NCI-H2029 (cell line): ENCODE data around the gene LTC4S.
A peak's percentile ranks its signal among the peaks of the same experiment; 100 is the strongest.
"Not testable (repeated sequence)": the region's sequence is repeated elsewhere in the genome, so short reads cannot be mapped to it uniquely, and the experiment has no call there.

Experiments
- DNase-seq: peaks from one replicate; lab custom pipeline; 2025; lab: John Stamatoyannopoulos, UW

Gene LTC4S, protein sequence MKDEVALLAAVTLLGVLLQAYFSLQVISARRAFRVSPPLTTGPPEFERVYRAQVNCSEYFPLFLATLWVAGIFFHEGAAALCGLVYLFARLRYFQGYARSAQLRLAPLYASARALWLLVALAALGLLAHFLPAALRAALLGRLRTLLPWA

DNA sequence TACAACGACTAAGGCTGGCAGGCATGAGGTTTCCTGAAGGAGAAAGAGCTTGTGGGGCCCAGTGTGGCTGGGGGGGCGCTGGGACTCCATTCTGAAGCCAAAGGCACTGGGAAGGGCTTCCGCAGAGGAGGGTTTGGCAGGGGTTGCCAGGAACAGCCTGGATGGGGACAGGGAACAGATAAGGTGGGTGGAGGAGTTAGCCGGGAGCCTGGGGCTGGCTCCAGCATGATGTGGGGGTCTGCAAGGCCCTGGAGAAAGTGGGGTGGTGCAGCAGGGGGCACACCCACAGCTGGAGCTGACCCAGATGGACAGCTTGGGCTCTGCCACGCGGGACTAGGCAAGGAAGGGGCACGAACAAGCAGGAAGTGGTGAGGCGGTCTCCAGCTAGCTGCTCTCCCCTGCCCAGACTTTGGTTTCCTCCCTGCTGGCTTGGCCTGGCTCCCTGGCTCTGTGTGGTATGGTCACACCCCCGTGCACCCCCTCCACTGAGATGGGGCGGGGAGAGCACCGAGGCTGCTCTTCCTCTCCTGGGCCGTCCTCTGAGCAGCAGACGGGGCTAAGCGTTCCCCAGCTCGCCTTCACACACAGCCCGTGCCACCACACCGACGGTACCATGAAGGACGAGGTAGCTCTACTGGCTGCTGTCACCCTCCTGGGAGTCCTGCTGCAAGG lies at the start of gene LTC4S:
TSS of gene LTC4S (plus strand) at position 519 of the 672 bp plus-strand sequence. CDS start at position 614, 95 bp downstream.
- no peak for DNase-seq

DNA sequence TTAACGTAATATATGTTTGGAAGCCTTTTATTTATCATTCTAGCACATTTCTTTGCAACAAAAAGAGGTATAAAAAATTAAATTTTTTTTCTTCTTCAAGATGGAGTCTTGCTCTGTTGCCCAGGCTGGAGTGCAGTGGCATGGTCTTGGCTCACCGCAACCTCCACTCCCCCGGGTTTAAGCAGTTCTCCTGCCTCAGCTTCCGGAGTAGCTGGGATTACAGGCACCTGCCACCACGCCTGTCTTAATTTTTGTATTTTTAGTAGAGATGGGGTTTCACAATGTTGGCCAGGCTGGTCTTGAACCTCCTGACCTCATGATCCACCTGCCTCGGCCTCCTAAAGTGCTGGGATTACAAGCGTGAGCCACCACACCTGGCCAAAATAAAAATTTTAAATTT lies 49.7 kb upstream of the LTC4S start:
- DNase-seq, result not testable (repeated sequence)

DNA sequence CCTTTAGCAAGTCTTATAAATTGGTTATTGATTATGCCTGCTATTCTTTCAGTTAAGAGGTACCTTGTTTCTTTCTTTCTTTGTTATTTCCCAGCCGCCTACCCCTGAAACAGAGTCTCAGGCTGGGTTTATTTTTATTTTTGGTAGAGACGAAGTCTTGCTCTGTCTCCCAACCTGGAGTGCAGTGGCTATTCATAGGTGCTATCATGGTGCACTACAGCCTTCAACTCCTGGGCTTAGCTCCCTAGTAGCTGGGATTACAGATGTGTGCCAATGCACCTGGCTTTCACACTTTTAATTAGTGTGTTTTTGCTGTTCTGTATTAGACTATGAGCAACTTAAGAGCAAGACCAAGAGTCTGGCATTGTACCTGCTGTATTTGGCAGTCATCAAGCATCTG lies 46.9 kb upstream of the LTC4S start:
- DNase-seq, result peak; percentile 11

DNA sequence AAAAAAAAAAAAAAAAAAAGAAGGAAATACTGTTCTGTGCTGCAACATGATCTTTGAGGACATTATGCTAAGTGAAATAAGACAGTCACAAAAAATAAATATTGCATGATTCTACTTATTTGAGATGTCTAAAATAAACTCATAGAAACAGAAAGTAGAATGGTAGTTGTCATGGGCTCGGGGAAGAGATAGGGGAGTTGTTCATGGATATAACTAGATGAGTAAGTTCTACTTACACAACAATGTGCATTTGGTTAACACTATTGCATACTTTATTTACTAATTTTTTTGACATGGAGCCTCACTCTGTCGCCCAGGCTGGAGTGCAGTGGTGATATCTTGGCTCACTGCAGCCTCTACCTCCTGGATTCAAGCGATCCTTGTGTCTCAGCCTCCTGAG lies 46.0 kb upstream of the LTC4S start:
- no peak for DNase-seq

DNA sequence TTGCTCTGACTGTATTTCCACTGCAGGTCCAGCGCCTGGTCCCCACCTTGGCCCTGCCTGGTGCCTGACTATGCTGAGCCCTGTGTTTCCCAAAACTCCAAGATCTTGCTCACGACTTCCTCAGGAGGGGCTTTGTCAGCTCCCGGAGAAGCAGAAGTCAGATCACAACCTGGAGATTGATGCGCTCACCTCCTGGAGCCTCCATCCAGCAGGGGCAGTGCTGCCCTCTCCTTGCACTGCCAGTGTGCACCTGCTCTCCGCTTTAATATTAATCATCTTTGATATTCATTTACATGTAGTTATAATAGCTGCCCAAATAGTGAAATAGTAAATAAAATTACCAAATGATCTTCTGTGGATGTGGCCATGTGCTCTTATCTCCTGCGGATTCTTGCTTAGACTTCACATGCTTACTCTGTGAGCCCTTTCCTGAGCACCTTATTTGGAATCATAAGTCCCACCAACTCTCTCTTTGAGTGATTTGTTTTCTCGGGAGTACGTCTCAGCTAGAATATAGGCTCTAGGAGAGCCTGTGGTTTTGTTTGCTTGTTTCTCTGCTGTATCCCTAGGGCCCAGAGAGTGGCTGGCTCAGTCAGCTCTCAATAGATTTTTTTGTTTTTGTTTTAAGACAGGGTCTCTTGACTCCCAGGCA lies 43.8 kb upstream of the LTC4S start:
- no peak for DNase-seq

DNA sequence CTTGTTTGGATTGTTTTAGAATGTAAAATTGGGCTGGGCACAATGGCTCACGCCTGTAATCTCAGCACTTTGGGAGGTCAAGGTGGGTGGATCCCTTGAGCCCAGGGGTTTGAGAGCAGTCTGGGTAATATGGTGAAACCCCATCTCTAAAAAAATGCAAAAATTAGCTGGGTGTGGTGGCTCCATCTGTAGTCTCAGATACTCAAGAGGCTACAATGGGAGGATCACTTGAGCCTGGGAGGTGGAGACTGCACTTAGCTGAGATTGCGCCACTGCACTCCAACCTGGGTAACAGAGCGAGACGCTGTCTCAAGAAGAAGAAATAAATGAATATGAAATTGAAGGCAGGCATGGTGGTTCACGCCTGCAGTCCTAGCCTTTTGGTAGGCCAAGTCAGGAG lies 39.8 kb upstream of the LTC4S start:
- DNase-seq, result no peak

DNA sequence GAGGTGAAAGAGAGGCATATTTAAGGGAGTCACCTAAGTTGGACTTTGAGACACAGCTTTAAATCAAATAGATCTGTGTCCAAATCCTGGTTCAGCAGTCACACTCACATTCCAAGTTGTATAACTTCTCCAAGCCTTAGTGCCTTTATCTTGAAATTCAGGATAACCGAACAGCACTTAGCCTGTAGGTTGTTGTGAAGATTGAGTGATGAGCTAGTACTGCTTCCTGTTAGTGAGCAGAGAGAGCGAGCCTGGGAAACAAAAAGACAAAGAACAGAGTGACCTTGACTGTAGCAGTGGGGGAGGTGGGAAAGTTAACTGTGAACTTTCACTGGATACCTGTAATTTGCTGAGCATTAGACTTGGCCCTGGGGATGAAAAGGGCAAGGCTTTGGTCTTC lies 38.8 kb upstream of the LTC4S start:
- DNase-seq, result no peak

DNA sequence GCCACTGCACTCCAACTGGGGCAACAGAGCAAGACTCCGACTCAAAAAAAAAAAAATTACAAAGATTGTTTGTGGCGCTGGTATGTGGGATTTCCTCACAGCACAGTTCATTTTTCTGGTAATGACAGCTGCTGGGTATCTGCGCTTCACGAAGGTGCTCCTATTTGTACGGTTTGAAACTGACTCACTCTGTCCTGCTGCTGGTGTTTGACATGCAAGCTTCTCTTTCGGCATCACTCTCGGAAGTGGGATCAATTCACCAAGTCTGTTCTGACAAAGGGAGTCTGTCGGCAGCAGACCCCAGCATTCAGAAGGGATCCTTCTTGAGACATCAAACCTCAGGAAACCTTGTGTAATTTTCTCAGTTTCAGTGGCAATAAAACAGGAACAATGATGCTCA lies 34.8 kb upstream of the LTC4S start:
- no peak for DNase-seq

DNA sequence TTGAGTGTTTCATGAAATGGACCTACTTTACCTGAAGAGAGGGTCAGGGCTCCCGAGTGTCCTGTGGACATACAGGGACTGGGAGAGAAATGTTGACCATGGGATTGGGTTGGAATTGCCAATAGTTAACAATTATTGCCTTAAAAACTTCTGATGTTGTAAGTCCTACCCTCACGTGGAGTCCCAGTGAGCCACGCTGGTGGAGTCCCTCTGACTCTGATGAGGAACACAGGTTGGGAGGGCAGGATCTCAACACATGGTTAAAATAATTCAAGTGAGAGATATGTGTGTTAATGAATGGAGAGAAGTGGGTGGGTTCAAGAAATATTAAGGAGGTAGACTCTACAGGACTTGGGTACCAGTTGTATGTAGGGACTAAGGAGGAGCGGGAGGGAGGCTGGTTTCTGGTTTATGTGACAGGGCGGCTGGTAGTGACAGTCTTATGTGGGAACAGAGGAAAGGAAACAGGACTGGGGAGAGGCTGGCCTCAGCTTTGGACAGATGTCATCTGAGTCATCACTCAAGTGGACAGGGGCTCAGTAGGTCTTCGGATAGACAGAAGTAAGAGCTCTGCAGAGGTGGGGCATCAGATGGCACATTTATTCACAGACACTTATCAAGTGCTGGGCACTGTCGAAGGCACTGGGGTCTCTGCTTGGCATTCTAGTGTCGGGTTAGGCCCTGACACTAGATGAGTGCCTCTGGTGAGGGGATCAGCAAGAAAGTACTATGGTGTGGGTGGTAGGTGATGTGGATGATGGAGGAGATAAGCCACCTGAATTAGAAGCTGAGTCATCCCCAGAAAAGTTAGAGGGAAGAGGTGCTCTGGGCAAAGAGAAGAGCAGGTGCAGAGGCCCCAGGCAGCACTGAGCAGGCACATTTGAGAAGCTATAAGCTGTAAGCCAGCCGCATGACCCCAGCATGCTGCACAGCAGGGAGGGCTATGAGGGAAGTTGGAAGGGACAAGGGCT lies 33.9 kb upstream of the LTC4S start:
- DNase-seq, result no peak

DNA sequence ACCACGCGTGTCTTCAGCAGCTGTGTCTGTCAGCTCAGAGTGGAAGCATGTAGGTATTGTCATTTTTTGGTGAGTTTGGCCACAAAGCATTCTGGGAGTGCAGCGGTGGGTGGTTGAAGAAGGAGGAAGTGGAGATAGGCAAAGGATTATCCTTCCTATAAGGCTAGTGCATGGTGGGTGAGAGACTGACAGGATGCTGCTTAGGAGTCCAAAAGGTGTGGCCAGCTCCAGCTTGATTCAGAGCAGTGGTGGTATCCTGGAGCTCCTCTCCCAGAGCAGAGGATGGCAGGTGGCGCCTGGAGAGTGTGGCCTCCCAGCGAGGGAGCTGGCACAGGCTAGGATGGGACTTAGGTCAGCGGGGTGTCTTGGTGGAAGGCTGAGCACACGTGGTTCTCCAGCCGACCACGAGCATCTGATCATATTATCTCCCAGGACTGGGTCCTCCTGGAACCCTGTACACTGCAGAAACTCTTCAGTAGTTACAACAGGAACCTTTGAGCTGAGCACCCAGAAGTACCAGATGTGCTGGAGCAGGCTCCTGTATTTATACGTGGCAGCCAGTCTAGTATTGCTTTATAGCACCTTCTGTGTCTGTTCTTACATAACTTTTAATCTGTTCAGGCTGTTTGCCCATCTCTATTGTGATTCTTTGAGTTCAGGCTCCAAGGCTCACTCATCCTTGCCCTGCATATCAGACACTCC lies 31.6 kb upstream of the LTC4S start:
- DNase-seq, result peak; percentile 13

DNA sequence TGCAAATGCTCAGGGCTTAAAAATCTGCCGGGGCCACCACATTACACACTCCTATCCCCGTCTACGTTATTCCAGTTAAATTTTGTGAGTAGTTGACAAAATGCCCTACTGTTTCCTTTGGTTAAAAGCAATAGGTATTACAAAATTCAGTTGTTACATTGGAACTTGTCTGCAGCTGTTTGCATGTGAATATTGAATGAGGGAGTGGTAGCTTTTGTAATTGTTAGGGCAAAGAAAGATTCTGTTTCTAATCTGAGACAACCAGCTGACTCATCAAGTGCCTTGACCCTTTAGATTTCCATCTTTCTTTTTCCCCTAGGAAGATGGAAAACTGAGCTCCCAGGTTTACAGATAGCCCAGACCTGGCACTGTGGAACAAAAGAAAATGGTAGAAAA lies 31.0 kb upstream of the LTC4S start:
- DNase-seq, result no peak

DNA sequence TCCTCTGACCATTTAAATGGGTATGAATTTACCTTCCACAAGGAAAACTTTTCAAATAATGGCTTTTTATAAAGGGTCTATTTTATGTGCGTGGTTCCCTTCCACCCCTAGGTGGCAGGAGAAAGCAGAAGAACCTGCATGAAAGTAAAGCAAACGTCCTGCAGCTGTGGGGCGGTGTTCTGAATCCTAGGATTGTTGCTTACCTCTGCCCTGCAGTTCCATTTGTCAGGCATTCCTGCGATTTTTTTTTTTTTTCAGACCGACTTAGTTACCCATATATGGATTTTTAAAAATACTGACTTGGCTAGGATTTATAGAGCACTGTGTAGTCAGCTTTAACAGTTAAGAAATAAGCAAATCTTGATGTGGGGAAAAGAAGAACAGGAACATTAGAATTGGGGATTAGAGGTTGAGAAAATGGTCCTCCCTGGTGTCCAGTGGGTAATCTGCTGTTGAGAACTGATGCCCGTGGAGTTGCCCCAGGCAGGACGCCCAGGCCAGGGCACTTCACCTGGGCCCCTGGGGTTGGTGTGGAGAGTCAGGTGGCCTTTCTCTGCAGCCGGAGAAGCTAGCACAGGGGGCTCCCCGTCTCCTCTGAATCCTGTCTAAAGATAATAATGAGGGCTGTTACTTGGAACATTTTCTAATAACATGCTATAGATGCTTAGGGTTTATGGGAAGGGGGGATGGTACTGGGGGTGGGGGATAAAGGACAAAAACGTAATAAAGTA lies 30.4 kb upstream of the LTC4S start:
- DNase-seq, result peak; percentile 36

DNA sequence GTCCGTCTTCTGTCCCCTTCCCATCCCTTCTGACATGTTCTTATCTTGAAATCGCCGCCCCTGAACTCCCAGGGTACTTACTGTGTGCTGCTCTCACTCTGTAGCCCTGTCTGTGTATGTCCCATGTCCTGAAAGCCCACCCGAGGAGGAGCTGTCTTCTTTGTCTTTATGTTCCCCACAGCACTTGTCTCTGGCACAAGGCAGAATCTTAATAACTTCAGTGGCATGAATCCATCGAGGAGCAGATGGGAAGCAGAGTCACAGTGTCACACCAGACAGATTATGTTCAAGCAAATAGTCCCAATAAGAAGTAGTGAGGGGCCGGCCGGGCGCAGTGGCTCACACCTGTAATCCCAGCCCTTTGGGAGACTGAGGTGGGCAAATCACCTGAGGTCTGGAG lies 29.7 kb upstream of the LTC4S start:
- DNase-seq, result no peak

DNA sequence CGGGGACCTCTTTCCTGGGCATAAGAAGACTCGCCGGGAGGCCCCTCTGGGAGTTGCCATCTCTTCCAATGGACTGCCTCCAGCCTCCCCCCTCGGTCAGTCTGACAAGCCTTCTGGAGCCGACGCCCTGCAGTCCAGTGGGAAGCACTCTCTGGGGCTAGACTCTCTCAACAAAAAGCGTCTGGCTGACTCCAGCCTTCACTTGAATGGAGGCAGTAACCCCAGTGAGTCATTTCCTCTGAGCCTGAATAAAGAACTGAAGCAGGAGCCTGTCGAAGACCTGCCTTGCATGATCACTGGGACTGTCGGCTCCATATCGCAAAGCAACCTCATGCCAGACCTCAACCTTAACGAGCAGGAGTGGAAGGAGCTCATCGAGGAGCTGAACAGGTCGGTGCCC lies 28.4 kb upstream of the LTC4S start:
- no peak for DNase-seq

DNA sequence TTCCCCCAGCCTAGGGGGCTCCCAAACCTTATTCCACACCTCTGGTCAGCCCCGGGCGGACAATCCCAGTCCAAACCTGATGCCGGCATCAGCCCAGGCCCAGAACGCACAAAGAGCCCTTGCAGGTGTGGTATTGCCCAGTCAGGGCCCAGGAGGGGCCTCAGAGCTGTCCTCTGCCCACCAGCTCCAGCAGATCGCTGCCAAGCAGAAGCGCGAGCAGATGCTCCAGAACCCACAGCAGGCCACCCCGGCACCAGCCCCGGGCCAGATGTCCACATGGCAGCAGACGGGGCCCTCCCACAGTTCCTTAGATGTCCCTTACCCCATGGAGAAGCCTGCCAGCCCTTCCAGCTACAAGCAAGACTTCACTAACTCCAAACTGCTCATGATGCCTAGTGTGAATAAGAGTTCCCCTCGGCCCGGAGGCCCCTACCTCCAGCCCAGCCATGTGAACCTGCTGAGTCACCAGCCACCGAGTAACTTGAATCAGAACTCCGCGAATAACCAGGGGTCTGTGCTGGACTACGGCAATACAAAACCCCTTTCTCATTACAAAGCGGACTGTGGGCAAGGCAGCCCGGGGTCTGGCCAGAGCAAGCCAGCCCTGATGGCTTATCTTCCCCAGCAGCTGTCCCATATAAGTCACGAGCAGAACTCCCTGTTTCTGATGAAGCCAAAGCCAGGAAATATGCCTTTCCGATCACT lies 27.6 kb upstream of the LTC4S start:
- DNase-seq, result no peak

DNA sequence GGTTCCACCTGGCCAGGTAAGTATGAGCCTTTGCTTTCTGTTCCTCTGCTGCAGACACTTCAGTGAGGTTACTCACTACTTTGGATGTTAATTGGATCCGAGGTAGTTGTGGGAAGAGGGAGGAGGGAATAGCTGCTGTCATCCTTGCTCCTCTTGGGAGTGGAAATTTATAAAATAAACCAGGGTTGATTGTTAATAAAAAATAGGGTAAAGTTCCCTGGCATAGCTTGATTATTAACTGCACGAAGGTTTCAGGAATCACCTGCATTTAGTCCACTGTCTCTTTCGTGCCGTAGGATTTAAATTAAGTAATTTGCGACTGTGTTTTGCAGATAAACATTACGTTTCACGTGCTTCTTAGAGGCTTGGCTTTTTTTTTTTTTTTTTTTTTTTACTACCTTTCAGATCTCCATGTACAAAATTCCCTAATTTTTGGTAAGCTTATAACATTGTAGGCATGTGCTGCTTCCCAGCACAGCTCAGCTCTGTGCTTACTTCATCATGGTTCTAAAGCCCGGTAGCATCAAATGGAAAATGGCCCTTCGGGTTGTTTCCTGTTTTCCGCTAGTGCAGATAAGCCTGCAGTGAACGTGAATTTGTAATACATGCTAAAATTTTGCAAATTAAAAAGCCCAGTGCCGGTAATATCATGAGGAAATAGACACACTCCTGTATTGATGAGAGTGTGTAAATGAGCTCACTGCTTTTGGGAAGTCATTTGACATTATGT lies 26.9 kb upstream of the LTC4S start:
- no peak for DNase-seq

DNA sequence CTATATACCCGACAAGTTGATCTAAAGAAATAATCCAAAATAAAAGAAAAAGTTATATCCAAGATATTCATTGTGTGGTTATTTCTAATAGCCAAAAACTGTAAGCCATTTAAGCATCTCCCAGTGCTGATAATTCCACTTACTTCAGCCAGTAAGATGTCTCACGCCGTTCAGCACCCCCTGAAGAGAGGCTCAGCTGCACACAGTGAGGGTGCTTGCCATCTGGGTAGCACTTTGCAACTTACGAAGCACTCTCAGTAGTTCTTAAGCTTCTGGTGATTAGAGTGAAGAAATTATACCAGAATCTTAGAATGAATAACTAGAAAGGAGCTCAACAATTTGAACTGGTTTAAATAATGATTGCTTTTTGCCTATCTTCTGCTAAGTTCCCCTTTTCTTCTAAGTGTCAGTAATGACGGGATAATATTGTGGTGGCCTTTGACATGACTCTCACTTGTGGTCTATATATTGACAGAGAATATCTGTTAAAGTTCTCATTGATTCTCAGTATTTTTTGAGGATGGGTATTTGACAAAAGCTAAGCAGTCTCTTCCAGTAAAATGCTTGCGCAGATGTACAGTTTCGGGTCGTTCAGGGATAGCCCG lies 26.2 kb upstream of the LTC4S start:
- no peak for DNase-seq

DNA sequence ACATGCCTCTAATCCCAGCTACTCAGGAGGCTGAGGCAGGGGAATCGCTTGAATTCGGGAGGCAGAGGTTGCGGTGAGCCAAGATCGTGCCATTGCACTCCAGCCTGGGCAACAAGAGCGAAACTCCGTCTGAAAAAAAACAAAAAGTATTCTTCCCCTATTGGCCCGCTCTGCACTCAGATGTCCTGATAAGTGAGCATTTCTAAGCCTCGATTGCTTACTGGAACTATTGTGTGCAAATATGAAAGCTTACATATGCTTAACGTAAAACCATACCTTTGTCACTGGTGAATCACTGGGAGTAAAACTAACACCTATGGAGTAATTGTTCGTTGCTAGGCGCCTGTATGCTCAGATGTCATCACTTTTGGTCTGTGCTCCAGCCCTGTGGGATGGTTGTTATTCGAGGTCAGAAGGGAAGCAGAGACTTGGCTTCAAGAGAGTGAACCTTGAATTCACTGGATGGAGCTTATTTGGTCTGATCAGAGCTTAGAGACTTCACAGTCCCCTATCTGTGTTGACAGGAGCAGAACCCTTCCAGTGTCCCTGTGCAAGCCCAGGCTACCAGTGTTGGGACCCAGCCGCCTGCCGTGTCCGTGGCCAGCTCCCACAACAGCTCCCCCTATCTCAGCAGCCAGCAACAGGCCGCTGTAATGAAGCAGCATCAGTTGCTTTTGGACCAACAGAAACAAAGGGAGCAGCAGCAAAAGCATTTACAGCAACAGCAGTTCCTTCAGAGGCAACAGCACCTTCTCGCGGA lies 25.3 kb upstream of the LTC4S start:
- no peak for DNase-seq

DNA sequence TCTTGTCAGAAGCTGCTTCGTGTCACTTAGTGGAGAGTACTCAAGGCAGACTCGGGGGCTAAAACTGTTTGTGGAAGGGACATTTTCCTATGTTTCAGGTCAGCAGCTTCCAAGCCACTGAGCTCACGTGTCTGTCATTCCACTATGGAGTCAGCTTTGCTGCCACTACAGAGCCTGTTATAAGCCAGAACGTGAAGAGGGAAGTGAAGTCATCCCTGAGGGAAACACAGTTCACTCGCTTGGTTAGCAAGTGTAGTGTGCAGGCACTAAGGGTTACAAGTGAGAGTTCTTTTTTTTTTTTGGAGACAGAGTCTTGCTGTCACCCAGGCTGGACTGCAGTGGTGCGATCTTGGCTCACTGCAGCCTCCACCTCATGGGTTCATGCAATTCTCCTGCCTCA lies 24.5 kb upstream of the LTC4S start:
- no peak for DNase-seq
